Measurements from ENCODE around the gene OLIG3.

DNA sequence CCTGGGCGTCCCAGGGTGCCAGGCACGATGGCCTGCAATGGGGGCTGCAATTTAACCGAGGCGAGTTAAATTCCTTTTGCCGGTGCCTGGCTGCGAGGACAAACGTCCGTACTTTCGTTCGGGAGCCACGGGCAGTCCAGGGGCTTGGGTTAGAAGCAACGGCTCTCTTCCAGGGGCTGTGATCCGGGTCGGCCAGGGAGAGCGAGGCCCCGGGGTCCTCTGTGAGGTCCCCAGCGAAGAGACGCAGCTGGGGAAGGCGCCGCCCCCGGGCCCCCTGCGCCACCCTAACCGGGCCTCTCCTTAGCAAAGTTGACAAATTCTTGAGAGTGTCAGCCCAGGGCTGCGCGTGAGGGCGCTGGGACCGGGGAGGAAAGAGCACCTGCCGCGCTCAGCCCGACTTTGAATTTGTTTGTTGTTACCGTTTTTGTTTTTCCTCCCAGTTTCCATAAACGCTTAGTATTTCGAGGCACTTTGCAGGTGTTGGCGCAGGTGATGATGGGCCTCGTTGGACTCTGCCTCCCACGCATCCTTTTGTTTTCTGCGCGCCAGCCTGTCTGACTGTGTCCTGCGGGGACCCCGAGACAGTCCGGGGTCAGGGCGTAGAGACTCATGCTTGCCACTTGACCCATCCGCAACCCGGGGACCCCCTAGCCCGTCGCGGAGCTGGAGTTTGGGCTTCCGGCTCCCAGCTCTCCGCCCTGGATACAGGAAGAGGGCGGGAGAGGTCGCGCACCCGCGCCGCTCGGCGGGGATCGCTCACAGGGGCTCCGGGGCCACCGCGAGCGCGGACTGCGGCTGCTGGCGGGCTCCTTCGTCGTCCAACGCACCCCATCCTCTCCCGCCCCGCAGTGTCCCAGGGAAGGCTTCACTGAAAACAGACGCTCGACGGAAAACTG is 5.8 kb downstream of the OLIG3 start:
- TF ChIP-seq, protein P1, sequence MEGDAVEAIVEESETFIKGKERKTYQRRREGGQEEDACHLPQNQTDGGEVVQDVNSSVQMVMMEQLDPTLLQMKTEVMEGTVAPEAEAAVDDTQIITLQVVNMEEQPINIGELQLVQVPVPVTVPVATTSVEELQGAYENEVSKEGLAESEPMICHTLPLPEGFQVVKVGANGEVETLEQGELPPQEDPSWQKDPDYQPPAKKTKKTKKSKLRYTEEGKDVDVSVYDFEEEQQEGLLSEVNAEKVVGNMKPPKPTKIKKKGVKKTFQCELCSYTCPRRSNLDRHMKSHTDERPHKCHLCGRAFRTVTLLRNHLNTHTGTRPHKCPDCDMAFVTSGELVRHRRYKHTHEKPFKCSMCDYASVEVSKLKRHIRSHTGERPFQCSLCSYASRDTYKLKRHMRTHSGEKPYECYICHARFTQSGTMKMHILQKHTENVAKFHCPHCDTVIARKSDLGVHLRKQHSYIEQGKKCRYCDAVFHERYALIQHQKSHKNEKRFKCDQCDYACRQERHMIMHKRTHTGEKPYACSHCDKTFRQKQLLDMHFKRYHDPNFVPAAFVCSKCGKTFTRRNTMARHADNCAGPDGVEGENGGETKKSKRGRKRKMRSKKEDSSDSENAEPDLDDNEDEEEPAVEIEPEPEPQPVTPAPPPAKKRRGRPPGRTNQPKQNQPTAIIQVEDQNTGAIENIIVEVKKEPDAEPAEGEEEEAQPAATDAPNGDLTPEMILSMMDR (conservative IDR thresholded peaks at IDR 0.05) = no peak
- no peak for TF ChIP-seq EZH2 (IDR thresholded peaks at IDR 0.05; ENCODE audit: low read depth)

All from PC-9 (cell line).